Measurements from ENCODE around the gene ATG4C. TPM values are rescaled to one million over a fixed set of nuclear protein-coding genes. Genes with fewer than 3 reads are reported as not detected.

ATG4C gene
- total RNA-seq, 2 experiments from 2014 or later: 16.2 to 17.7 TPM

GRCh38 chr1:62856960-62857359, 73.0 kb downstream of the ATG4C start:
- DNase-seq (no peak), ATAC-seq (no peak)
- H3K9me3 Mint-ChIP-seq (ENCODE audit: low read depth): no peaks in the 10 kb centered on the region
- peaks cover 5% of the 10 kb centered on the region for H3K36me3 Mint-ChIP-seq (ENCODE audit: low read depth)
- intact Hi-C loops (cut with DNase I, micrococcal nuclease): no loop called here
- POLR2A ChIA-PET: no interaction called here
- no peaks in the 10 kb centered on the region for H3K27me3 Mint-ChIP-seq
- H3K4me3 Mint-ChIP-seq: no peak overlapping the region
- no peak overlapping the region for H3K27ac Mint-ChIP-seq
- no peaks in the 10 kb centered on the region for H3K4me1 Mint-ChIP-seq
- CTCF ChIA-PET: interaction anchor here (0.6 kb wide), 1 partner anchor 43 kb away, joined by 3 read pairs; no protein-coding TSS in a partner anchor

- ATAC-seq (no peak), DNase-seq (no peak)
- H3K36me3 Mint-ChIP-seq (ENCODE audit: low read depth): no peaks in the 10 kb centered on the region
- CTCF ChIA-PET: no interaction called here
- POLR2A ChIA-PET: no interaction called here
- H3K4me1 Mint-ChIP-seq: no peaks in the 10 kb centered on the region
- no peak overlapping the region for H3K4me3 Mint-ChIP-seq
- H3K27me3 Mint-ChIP-seq: peaks cover 5% of the 10 kb centered on the region
- intact Hi-C loops (cut with DNase I, micrococcal nuclease): no loop called here
- H3K27ac Mint-ChIP-seq: no peak overlapping the region
- H3K9me3 Mint-ChIP-seq (ENCODE audit: low read depth): no peaks in the 10 kb centered on the region
Measured at GRCh38 chr1:62869217-62869754, 85.4 kb downstream of the ATG4C start.

- intact Hi-C loops (cut with DNase I, micrococcal nuclease): no loop called here
- H3K9me3 Mint-ChIP-seq (ENCODE audit: low read depth): no peaks in the 10 kb centered on the region
- ATAC-seq (no peak), DNase-seq (no peak)
- no peak overlapping the region for H3K4me3 Mint-ChIP-seq
- ChIA-PET CTCF (interaction anchor here (0.8 kb wide), 1 partner anchor 14 kb away, joined by 3 read pairs; no protein-coding TSS in a partner anchor), POLR2A (no interaction called here)
- no peaks in the 10 kb centered on the region for H3K36me3 Mint-ChIP-seq (ENCODE audit: low read depth)
- H3K27me3 Mint-ChIP-seq: peaks cover 7% of the 10 kb centered on the region
- no peak overlapping the region for H3K27ac Mint-ChIP-seq
- H3K4me1 Mint-ChIP-seq: no peaks in the 10 kb centered on the region
Measured at GRCh38 chr1:62870148-62870547, 86.2 kb downstream of the ATG4C start.

GRCh38 chr1:62875676-62876075, 91.7 kb downstream of the ATG4C start:
- no peaks in the 10 kb centered on the region for H3K4me1 Mint-ChIP-seq
- intact Hi-C loops (cut with DNase I, micrococcal nuclease): no loop called here
- no peak overlapping the region for H3K4me3 Mint-ChIP-seq
- peaks cover 10% of the 10 kb centered on the region for H3K27me3 Mint-ChIP-seq
- POLR2A ChIA-PET: no interaction called here
- H3K36me3 Mint-ChIP-seq (ENCODE audit: low read depth): no peaks in the 10 kb centered on the region
- ATAC-seq: no peak
- no peaks in the 10 kb centered on the region for H3K9me3 Mint-ChIP-seq (ENCODE audit: low read depth)
- no peak for DNase-seq
- CTCF ChIA-PET: no interaction called here
- H3K27ac Mint-ChIP-seq: no peak overlapping the region

GRCh38 chr1:62876535-62876934, 92.6 kb downstream of the ATG4C start:
- DNase-seq (no peak), ATAC-seq (no peak)
- intact Hi-C loops (cut with DNase I, micrococcal nuclease): no loop called here
- peaks cover 10% of the 10 kb centered on the region for H3K27me3 Mint-ChIP-seq
- no peak overlapping the region for H3K27ac Mint-ChIP-seq
- no peaks in the 10 kb centered on the region for H3K36me3 Mint-ChIP-seq (ENCODE audit: low read depth)
- no peaks in the 10 kb centered on the region for H3K9me3 Mint-ChIP-seq (ENCODE audit: low read depth)
- no peaks in the 10 kb centered on the region for H3K4me1 Mint-ChIP-seq
- ChIA-PET CTCF (interaction anchor here (1.3 to 1.4 kb wide), 2 partner anchors 15 to 35 kb away, joined by 3 to 6 read pairs; no protein-coding TSS in a partner anchor), POLR2A (no interaction called here)
- H3K4me3 Mint-ChIP-seq: no peak overlapping the region

GRCh38 chr1:62877579-62877978, 93.6 kb downstream of the ATG4C start:
- no peaks in the 10 kb centered on the region for H3K9me3 Mint-ChIP-seq (ENCODE audit: low read depth)
- H3K36me3 Mint-ChIP-seq (ENCODE audit: low read depth): no peaks in the 10 kb centered on the region
- POLR2A ChIA-PET: no interaction called here
- peaks cover 10% of the 10 kb centered on the region for H3K27me3 Mint-ChIP-seq
- CTCF ChIA-PET: interaction anchor here (1.3 to 1.4 kb wide), 2 partner anchors 14 to 36 kb away, joined by 3 to 6 read pairs; no protein-coding TSS in a partner anchor
- ATAC-seq (no peak), DNase-seq (no peak)
- H3K4me3 Mint-ChIP-seq: no peak overlapping the region
- no peaks in the 10 kb centered on the region for H3K4me1 Mint-ChIP-seq
- H3K27ac Mint-ChIP-seq: no peak overlapping the region
- intact Hi-C loops (cut with DNase I, micrococcal nuclease): no loop called here

GRCh38 chr1:62879962-62880361, 96.0 kb downstream of the ATG4C start:
- no peaks in the 10 kb centered on the region for H3K9me3 Mint-ChIP-seq (ENCODE audit: low read depth)
- H3K4me3 Mint-ChIP-seq: no peak overlapping the region
- no peaks in the 10 kb centered on the region for H3K36me3 Mint-ChIP-seq (ENCODE audit: low read depth)
- peaks cover 9% of the 10 kb centered on the region for H3K27me3 Mint-ChIP-seq
- ChIA-PET POLR2A (no interaction called here), CTCF (no interaction called here)
- no peaks in the 10 kb centered on the region for H3K4me1 Mint-ChIP-seq
- DNase-seq (no peak), ATAC-seq (no peak)
- intact Hi-C loops (cut with DNase I, micrococcal nuclease): no loop called here
- no peak overlapping the region for H3K27ac Mint-ChIP-seq

- H3K4me1 Mint-ChIP-seq: no peaks in the 10 kb centered on the region
- H3K27ac Mint-ChIP-seq: no peak overlapping the region
- POLR2A ChIA-PET: no interaction called here
- H3K9me3 Mint-ChIP-seq (ENCODE audit: low read depth): no peaks in the 10 kb centered on the region
- no peak for DNase-seq
- CTCF ChIA-PET: interaction anchor here (0.7 to 1.3 kb wide), 3 partner anchors 9 to 103 kb away, joined by 3 to 4 read pairs (median 3); no protein-coding TSS in a partner anchor
- peaks cover 21% of the 10 kb centered on the region for H3K27me3 Mint-ChIP-seq
- no peak for ATAC-seq
- intact Hi-C loops (cut with DNase I, micrococcal nuclease): no loop called here
- no peaks in the 10 kb centered on the region for H3K36me3 Mint-ChIP-seq (ENCODE audit: low read depth)
- H3K4me3 Mint-ChIP-seq: no peak overlapping the region
Measured at GRCh38 chr1:62882201-62883104, 98.5 kb downstream of the ATG4C start.

- Mint-ChIP-seq H3K4me1 (no peaks in the 10 kb centered on the region), H3K4me3 (no peak overlapping the region), H3K36me3 (ENCODE audit: low read depth) (no peaks in the 10 kb centered on the region), H3K9me3 (ENCODE audit: low read depth) (no peaks in the 10 kb centered on the region), H3K27me3 (peaks cover 28% of the 10 kb centered on the region), H3K27ac (no peak overlapping the region)
- no peak for DNase-seq
- intact Hi-C loops (cut with DNase I, micrococcal nuclease): no loop called here
- CTCF ChIA-PET: interaction anchor here (1.1 to 1.2 kb wide), 3 partner anchors 11 to 22 kb away, joined by 3 to 4 read pairs (median 4); no protein-coding TSS in a partner anchor
- POLR2A ChIA-PET: no interaction called here
- ATAC-seq: no peak
Measured at GRCh38 chr1:62884156-62884740, 100.3 kb downstream of the ATG4C start.

- DNase-seq (no peak), ATAC-seq (no peak)
- ChIA-PET POLR2A (no interaction called here), CTCF (no interaction called here)
- H3K27ac Mint-ChIP-seq: no peak overlapping the region
- intact Hi-C loops (cut with DNase I, micrococcal nuclease): no loop called here
- H3K4me1 Mint-ChIP-seq: no peaks in the 10 kb centered on the region
- no peak overlapping the region for H3K4me3 Mint-ChIP-seq
- H3K27me3 Mint-ChIP-seq: peaks cover 26% of the 10 kb centered on the region
- H3K36me3 Mint-ChIP-seq (ENCODE audit: low read depth): no peaks in the 10 kb centered on the region
- H3K9me3 Mint-ChIP-seq (ENCODE audit: low read depth): no peaks in the 10 kb centered on the region
Measured at GRCh38 chr1:62887799-62888507, 104.0 kb downstream of the ATG4C start.

- Mint-ChIP-seq H3K27ac (no peak overlapping the region), H3K4me1 (no peaks in the 10 kb centered on the region), H3K9me3 (ENCODE audit: low read depth) (no peaks in the 10 kb centered on the region), H3K36me3 (ENCODE audit: low read depth) (no peaks in the 10 kb centered on the region), H3K27me3 (peaks cover 10% of the 10 kb centered on the region), H3K4me3 (no peak overlapping the region)
- DNase-seq: no peak
- ATAC-seq: no peak
- intact Hi-C loops (cut with DNase I, micrococcal nuclease): no loop called here
- CTCF ChIA-PET: interaction anchor here (0.6 to 1.3 kb wide), 3 partner anchors 15 to 536 kb away, joined by 3 to 4 read pairs (median 3); no protein-coding TSS in a partner anchor
- POLR2A ChIA-PET: no interaction called here
Measured at GRCh38 chr1:62891956-62892562, 108.1 kb downstream of the ATG4C start.

All from activated CD4-positive, alpha-beta T cell treated with anti-CD3 and anti-CD28 coated beads for 36 hours (primary cell).